ENCODE measurements around the gene BICD2.
"Not testable (repeated sequence)": the region's sequence is repeated elsewhere in the genome, so short reads cannot be mapped to it uniquely, and the experiment has no call there.

The BICD2 gene

DNA sequence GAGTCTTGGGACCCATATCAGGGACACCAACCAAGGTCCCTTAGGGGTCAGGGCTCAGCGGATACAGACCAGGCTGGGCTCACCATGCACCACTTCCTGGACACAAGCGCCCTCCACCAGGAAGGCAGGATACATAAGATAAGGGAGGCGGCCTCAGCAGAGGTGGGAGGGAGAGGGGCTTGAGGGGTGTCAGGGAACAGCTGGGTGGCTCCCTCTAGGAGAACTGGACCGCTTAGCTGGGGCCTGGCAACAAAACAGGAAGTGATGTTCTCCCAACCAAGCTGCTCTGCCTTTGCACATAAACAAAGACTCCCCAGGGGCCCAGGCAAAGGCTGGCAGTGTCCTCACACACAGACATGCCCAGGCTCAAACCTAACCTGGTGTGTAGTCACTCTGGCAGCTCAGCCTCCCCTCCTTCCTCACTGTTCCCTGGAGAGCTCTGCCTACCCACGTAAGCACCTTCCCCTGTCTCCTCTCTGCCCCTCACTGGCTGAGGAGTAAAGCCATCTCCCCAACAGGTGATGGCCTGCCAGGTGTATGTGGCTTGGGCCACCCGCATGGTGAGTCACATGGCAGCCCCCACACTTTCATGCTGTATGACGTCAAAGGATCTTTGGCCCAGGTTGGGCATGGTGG lies 5.8 kb upstream of the BICD2 start:
- DNase-seq (ENCODE audit: low spot score) = no peak

DNA sequence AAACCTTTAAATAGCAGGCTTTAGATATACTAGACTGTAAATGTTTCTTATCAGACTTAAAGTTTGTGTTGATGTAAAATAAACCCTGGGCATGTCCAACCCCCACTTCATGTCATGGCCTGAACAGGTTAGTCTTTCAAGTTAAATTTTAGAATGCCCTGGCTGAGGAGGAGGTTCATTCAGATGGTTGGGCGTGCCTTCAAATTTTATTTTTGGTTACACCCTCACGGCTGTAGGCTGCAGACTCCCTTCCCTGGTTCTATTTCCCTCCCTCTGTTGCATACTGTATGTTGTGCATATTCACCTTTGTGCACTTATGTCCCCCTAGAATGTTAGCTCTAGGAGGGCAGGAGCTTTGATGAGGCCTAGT lies 5.3 kb upstream of the BICD2 start:
- no peak for DNase-seq (ENCODE audit: low spot score)

DNA sequence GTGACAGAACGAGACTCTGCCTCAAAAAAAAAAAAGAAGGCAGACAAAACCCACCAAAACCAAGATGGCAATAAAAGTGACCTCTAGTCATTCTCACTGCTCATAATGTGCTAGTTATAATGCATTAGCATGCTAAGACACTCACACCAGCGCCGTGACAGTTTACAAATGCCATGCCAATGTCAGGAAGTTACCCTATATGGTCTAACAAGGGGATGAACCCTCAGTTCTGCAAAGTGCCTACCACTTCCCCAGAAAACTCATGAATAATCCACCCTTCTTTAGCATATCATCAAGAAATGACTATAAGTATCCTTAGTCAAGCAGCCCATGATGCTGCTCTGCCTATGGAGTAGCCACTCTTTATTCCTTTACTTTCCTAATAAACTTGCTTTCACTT lies 4.7 kb upstream of the BICD2 start:
- DNase-seq (ENCODE audit: low spot score) = no peak

DNA sequence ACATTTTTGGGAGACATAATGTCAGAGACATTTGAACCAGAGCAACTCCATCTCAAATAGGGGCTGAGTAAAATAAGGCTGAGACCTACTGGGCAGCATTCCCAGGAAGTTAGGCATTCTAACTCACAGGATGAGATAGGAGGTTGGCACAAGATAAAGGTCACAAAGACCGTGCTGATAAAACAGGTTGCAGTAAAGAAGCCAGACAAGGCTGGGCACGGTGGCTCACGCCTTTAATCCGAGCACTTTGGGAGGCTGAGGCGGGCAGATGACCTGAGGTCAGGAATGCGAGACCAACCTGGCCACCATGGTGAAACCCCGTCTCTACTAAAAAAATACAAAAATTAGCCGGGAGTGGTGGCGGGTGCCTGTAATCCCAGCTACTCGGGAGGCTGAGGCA lies 4.2 kb upstream of the BICD2 start:
- not testable (repeated sequence) for DNase-seq (ENCODE audit: low spot score)

DNA sequence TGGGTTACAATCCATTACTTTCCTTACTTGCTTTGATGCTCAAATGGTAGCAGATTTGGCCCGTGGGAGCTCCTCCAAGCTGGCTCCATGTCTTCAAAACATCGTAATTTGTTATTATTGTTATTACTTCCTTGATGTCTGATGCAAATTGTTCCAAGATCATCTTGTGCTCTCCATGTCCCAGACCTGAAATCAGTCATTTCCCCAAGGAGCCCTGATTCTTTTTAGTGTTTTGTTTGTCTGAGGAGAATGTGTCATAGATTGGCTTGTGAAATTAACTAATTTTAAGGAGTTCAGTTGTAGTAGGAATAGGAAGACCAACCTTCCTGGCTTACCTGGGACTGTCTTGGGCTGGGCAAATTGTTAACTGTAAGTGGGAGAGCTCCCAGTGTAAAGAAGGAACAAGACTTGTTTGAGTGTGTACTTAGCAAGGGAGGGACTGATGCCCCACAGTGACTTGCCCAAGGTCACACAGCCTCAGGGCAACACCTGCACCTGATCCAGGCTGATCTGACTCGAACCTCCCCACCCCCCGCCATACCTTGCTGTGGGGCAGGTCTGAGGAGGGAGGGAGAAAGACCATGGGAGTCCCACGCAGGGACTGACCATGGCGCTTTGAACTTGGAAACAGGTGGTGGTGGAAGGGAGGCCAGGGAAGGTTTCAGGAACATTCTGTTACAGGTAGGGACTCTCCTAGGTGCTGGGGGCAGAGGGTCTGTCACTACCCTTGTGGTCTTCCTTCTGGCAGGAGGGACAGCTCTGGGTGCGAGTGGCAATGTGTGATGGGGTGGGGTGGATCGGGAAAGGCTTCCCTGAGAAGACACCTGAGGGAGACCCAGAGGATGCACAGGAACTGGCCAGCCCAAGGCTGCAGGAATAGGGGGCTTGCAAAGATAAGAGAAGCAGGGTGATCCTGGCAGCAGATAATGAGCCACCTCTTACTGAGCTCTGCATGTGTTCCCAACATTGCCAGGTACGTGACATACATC lies 2.7 kb upstream of the BICD2 start:
- DNase-seq (ENCODE audit: low spot score) = no peak

DNA sequence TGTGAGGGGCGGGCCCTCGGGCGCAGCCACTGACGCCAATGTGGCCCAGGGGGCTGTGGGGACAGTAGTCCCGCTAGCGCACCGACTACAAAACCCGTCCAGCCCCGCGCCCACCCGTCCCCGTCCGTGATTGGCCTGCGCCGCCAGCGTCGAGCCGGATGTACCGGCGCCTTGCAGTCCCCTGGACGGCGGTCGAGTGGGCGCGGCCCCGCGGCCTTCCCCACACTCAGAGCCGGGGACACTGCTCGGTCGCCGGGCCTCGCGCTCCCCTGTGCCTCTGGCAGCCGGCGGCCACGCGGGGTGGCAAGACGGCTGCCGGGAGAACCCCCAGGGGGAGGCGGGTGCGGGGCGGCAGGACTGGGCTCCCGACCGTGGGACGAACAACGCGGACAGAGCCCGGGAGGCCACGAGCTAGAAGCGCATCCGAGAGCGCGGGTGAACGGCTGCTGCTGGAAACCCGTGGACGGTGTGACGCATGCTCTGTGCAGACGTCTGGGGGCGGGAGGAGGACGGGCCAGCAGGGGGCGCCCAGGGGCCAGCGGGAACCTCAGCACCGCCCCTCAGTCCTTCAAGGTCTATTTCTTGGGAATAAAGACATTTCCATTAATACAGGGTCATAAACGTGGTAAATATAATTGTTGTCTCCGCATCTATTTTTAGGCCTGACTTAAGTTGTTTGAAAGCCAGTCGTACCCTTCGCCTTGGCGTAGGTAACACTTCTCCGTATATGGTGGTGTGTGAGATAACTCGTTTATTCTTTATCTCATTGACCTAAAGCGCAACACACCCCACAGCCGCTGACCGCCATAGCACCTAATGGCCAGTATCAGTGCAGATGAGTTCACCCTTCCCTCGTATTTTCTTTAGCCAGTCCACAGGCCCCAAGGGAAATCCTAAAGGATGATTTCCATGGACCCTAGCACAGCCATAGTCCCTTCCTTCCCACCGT lies 629 bp upstream of the BICD2 start:
- DNase-seq (ENCODE audit: low spot score) = peak; percentile 95

DNA sequence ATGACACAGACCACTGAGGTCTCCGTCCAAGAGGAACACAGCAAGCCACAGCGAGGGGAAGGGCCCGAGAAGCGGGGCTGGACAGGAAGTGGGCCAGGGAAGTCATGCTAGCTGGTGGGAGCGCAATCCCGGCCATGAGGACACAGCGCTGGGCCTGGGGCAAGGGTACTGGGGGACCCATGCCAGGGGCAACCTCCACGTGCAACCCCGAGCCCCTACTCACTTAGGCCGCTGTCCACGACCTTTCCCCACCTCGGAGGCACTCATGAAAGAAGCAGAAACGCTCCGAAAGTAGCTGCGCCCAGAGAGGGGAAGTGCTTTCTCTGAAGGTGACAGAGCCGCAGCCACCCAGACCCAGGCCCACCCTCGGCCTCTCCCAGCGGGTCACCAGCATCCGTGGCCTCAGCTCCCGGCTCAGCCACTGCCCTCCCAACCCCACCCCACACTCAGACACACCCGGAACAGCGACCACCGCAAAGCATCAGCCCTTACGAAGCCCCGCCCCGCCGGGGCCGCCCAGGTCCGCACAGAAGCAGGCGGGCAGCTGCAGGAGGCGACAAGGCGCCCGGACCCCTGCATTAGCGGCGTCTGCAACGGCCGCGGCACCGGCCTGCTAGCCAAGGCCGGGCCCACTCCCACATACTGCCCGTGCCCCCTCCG lies 782 bp downstream of the BICD2 start:
- DNase-seq (ENCODE audit: low spot score) = no peak

DNA sequence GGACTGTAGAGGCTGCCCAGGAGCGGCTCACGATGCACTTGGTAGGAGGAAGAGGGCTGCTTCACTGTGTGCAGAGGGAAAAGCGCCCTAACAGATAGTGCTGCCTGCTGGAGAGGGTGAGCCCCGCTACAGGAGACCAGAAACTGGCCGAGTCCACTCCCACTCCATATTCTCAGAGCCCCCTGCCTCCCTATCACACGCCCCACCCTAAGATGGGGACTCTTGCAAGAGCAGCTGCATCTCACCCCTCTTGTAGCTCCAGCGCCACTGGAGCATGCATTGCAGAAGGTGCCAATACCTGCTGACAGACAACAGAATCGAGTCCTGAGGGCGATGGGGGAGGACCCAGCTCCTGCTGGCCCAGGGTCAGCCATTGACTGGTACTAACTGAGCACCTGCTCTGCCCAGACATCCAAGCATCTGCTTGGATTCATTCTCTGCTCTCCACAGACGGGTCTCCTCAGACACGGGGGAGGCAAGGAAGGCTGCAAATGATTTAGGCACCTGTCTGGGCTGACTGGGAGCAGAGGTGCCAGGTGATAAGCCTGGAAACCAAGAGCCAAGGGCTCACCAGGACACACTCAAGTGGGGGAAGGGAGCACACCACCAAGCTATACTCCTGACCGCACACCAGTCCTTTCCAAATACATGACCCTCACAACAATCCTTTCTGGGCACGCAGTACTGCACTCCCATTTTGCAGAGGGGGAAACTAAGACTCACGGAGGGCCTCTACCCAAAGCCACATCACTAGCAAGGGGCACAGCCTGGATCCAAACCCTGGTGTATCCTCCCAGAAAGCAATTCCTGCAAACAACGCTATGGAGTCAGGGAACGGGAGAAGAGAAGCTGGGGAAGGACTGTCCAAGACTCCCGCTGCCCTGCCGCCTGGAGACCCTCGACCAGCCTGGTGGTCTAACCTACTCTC lies 1.6 kb downstream of the BICD2 start:
- no peak for DNase-seq (ENCODE audit: low spot score)

DNA sequence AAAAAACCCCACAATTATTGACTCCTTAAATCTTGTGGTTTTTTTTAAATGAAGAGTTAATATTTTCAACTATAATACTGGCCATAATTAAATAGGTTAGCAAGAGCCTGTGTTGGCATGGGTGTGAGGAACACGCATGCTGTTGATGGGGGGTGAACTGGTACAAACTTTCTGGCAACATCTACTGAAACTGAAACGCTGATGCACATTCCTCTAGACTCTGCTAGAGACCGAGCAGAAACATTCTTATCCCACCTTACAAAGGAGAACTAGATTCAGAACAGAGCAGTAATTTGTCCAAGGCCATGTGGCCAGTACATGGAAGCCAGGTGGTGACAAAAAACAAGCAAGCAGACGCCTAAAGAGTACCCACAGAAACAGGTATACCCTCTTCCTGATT lies 2.4 kb downstream of the BICD2 start:
- no peak for DNase-seq (ENCODE audit: low spot score)

DNA sequence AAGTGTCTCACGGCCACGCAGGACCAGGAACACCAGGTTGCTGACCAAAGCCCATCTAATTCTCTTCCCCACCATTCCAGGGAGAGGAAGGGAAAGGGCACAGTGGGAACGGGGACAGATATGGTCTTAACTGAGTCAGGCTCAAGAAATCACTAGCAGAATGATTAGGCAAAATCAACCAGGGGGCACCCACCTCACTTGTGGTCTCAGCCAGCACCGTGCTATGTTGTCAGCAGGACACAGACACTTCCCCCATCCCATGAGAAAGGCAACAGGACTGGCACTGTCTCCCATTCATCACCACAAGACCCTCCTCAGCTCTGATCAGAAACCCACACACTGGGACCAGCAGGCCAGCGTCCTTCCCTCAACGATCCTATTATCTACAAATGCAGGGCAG lies 2.9 kb downstream of the BICD2 start:
- no peak for DNase-seq (ENCODE audit: low spot score)

DNA sequence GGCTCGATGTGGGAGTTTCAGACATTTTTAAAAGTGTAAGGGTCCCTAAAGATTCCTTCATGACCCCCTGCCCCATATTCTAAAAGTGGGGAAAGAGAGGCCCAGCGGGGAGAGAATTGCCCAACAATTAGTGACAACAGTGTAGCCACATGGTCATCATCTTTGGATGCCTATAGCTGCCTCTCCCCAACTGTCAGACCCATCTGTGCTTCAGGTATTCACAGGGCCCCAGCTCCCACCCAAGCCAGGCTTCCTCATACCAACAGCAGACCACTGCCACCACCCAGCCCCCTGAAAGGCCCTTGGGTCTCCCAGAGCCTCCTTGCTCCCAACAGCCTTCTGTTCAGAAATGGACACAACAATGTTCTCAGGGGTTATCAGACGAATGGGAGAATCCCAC lies 4.1 kb downstream of the BICD2 start:
- no peak for DNase-seq (ENCODE audit: low spot score)

DNA sequence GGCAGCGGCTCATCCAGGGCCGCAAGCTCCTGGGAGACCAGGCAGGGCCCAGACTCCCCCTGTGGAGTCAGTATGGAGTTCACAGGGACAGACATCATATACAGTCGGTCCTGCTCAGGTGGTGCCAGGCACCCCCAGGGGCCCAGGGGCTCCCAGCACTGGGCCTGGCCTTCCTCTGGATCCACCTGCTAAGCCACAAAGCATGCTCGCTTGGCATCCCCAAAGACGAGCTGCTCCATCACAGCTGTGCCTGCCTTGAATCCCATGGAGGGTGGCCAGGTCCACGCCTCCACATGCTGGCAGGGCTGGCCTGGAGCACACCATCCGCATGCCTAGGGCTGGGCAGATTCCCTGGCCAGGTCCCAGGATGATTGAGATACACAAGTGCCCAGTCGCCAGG lies 4.6 kb downstream of the BICD2 start:
- no peak for DNase-seq (ENCODE audit: low spot score)

DNA sequence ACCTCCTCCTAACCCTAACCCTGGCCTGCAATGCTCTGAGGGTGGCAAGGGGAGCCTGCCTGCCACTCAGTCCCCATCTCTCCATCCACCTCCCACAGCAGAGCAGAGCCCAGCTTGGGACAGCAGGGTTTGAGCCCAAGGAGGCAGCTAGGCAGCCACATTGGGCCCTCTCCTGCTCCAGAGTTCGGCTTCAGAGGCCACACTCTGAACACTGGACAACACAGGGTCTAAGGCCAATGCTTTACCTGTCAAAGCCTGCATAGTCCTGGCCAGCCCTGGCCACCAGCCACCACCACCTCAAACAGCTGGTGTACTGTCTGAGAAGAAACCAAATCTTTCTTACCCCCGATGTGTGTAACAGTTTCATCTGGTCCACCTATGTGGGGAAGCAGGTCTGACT lies 5.2 kb downstream of the BICD2 start:
- no peak for DNase-seq (ENCODE audit: low spot score)

DNA sequence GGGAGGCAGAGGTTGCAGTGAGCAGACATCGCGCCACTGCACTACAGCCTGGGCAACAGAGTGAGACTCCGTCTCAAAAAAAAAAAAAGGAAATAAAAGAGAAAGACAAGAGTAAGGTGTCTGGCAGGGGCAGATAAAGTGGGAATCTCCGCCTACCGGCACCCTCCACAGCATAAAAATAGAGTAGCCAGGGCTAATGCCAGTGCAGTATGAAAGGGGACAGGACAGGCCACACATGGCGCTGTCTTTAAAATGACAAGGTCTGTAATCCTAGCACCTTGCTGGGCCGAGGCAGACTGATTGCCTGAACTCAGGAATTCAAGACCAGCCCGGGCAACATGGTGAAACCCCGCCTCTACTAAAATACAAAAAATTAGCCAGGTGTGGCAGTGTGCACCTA lies 7.8 kb downstream of the BICD2 start:
- no peak for DNase-seq (ENCODE audit: low spot score)

DNA sequence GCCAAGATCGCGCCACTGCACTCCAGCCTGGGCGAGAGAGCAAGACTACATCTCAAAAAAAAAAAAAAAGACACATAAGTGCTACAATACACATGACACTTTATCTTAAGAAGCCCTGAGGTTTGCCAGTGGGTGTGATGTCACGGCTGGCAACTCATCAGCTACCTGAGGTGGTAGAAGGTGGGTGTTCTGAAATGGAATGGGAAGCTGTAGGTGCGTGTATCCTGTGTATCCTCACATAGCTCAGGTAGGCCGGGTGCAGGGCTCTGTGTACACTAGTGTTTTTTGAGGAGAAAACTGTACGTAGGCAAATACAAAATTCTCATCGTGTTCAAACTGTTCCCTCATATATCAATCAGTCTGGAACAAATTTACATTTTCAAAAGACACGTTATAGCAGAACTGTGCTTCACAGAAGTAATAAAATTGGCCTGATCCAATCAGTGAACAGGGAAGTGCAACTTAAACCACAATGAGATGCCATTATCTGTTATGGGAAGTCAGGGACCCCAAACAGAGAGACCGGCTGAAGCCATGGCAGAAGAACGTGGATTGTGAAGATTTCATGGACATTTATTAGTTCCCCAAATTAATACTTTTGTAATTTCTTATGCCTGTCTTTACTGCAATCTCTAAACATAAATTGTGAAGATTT lies 10.4 kb downstream of the BICD2 start:
- DNase-seq (ENCODE audit: low spot score) = no peak

DNA sequence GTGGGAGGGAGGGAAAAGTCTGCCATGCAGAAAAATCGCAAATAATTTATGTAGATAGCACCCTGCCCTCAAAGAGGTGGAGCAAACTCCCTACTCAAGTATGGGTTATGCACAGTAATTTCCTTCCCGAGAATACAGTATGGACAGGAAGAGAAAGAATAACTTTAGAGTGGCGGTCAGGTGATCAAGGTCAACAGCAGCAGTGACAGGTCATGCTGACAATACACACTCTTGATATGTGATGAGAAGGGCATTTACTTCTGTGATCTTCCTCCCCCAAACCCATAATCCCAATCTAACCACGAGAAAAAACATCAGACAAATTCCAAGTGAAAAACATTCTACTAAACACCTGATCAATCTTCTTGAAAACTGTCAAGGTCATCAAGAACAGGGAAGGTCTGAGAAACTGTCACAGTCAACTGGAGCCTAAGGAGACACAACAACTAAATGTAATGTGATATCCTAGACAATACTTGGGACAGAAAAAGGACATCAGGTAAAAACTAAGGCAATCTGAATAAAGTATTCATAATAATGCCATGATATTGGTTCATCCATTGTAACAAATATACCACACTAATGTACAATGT lies 11.7 kb downstream of the BICD2 start:
- no peak for DNase-seq (ENCODE audit: low spot score)

DNA sequence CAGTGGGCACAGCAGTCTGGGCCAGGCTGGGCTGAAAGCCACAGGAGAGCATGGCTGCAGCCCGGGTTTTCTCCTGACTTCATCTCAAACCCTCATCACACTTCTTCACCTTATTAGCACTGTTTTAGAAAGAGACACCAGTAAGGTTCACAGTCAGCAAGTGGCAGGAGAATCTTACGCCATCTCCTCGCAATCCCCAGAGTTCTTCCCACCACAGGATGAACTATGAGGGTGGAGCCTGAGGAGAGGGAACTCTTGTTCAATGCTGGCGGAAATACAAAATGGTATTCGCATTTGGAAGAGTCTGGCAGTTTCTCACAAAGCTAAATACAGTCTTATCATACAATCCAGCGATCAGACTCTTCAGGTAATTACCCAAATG lies 14.7 kb downstream of the BICD2 start:
- no peak for DNase-seq (ENCODE audit: low spot score)

DNA sequence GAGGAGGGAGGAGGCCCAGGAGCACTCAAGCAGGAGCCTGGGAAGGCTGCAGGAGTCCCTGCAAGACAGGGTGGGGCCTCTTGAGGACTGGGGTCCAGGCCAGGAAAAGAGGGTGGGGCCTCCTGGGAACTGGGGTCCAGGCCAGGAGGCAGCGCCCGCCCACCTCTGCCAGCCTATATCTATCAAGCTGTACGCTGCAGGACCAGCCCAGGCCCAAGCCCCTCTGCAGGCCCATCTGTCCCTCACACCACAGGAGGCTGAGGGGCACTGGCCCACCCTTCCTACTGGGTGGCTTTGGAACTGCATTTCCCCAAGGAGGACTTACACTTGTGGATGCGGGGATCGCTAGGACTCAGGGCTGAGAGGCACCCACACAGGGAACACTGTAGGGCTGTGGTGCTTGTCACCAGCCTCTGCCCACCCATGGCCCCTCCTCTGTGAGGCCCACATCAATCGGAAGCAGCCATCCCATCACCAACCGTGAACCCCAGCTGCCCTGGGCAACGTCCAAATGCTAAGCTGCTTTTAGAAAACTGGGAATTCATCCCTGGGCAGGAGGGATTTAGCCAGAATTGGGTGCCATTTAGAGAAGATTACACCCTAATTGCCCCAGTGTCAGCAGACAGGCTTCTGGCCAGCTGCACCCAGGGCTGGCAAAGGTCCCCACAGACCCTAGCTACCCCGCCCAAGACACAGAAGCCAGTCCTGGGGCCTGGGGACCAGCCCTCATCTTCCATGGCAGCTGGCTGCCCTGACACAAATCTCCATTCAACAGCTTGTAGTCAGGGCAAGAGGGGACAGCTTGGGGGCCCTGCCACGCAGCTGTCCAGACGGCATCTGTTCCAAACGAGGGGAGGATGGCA lies 15.3 kb downstream of the BICD2 start:
- DNase-seq (ENCODE audit: low spot score) = no peak

DNA sequence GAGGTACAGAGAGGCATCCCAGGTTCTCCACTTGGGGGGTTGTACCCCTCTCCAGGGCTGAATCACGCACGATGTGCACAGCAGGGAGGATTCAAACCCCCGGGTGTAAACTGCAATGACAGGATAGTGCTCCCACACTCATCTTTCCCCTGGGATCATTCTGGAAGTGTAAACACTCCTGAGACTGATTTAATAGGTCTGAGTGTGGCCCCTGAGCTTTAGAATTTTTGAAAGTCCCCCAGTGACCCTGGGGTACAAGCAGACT lies 16.5 kb downstream of the BICD2 start:
- DNase-seq (ENCODE audit: low spot score) = no peak

All from COLO829 (cell line).